NCI-H748 treated with DMSO at 0.1 percent for 48 hours (cell line): Measurements from ENCODE around the gene MS4A13.
"Not testable (repeated sequence)": the region's sequence is repeated elsewhere in the genome, so short reads cannot be mapped to it uniquely, and the experiment has no call there.

Experiments used
- DNase-seq: peaks from one replicate; lab custom pipeline; 2025; lab: John Stamatoyannopoulos, UW

MS4A13 gene

DNA sequence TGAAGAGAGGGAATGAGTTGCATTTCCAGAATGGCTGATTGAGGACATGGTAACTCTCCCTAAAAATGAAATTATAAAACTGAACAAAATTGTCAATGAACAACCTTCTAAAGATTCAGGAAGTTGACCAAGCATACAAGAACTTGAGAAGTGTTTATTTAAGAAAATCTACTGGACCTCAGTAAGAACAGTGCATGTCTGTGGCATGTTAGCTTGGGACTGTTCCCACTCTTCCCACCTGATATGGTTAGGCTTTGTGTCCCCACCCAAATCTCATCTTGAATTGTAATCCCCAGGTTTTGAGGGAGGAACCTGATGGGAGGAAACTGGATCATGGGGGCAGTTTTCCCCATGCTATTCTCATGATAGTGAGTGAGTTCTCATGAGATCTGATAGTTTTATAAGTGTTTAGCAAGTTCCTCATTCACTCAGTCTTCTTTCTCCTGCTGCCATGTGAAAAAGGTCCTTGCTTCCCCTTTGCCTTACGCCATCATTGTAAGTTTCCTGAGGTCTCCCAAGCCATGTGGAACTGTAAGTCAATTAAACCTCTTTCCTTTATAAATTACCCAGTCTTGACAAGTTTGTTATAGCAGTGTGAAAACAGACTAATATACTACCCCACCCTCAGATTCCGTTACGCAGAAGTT is 15.4 kb downstream of the MS4A13 start:
- no peak for DNase-seq

- not testable (repeated sequence) for DNase-seq
These were observed 17.2 kb downstream of the MS4A13 start for GRCh38 chr11:60532383-60532782.

- DNase-seq = not testable (repeated sequence)
These were observed 23.4 kb downstream of the MS4A13 start for GRCh38 chr11:60538627-60539026.

DNA sequence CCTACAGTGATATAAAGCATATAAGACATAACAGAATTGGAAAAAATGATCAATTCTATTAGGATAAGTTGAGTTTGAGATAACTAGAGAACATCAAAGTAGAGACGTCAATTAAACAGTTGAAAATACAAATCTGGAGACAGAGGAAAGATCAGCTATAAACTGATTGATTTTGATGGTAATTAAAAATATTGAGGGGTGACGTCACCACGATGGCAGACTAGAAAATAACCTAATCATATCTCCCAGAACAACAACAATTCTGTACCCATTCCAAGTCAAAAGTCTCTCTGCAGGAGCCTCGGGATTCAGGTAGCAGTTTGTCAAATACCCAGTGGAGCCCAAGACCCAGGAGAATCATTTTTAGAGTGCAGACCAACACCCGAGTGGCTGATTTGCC is 28.9 kb downstream of the MS4A13 start:
- no peak for DNase-seq

- no peak for DNase-seq
These were observed 46.1 kb downstream of the MS4A13 start for GRCh38 chr11:60561254-60561653.

DNA sequence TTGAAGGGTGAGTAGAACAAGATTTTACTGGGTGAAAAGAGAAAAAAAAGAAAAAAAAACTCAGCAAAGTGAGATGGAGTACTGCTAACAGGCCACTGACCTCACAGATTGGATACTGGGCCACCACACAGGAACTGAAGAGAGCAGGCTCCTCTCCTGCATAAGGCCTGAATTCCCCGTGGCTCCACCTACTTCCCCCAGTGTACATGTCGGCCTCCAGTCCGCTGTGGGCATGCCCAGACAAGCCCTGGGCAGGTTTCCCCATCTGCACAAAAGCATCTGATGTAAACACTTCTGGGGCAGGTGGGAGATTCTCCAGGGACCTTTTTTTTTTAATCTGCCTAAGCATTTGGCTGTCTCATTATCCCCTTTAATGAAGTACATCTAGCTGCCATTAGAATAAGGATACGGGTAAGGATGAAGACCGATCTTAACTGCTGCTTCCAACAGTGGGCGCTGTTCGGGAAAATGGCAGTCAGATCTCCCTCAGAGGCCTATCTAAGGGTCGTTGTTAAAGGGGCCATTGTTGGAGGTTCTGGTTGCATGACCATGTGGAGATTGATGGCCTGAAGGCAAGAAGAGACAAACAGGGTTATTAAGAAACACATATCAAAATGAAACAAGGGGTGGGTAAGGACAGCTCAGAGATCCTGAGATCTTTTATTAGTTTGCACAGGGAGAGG is 48.5 kb downstream of the MS4A13 start:
- peak; percentile 87 for DNase-seq

DNA sequence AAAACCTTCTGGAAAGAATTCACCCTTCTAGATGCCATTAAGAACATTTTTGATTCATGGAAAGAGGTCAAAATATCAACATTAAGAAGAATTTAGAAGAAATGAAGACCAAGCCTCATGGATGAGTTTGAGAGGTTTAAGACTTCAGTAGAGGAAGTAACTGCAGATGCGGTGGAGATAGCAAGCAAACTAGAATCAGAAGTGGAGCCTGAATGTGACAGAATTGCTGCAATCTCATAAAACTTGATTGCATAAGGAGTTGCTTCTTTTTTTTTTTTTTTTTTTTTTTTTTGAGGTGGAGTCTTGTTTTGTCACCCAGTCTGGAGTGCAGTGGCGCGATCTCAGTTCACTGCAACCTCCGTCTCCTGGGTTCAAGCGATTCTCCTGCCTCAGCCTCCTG is 51.6 kb downstream of the MS4A13 start:
- no peak for DNase-seq

- DNase-seq = no peak
These were observed 55.8 kb downstream of the MS4A13 start for GRCh38 chr11:60570970-60571369.

GRCh38 chr11:60589611-60590010 is 74.4 kb downstream of the MS4A13 start:
- no peak for DNase-seq
